ENCODE measurements around the gene HOXC11. TPM values are rescaled to one million over a fixed set of nuclear protein-coding genes. Genes with fewer than 3 reads are reported as not detected.
A peak's percentile ranks its signal among the peaks of the same experiment; 100 is the strongest.

Gene HOXC11
- total RNA-seq, 1 experiment from 2014 or later, result 2.2 TPM

- H3K4me3 Mint-ChIP-seq (ENCODE audit: unreplicated experiment), result peak overlapping the region; percentile 60
- no peaks in the 10 kb centered on the region for H3K27me3 Mint-ChIP-seq (ENCODE audit: insufficient read depth, unreplicated experiment)
- CTCF ChIA-PET, result interaction anchor here (0.6 to 1.4 kb wide), 4 partner anchors 15 to 198 kb away, joined by 3 to 4 read pairs (median 3); no protein-coding TSS in a partner anchor
- BruUV-seq (replicated peaks), result no TSS peak
- H3K9me3 ChIP-seq, result no peaks in the 10 kb centered on the region
- no peaks in the 10 kb centered on the region for H3K27me3 ChIP-seq (replicated peaks; ENCODE audit: control insufficient read depth, insufficient read depth, low read length)
- H3K27ac Mint-ChIP-seq (ENCODE audit: unreplicated experiment), result peak overlapping the region; percentile 81
- no peaks in the 10 kb centered on the region for H3K9me3 Mint-ChIP-seq (ENCODE audit: unreplicated experiment)
- DNase-seq, result no peak
- H3K4me1 Mint-ChIP-seq (ENCODE audit: low read depth, unreplicated experiment), result peaks cover 30% of the 10 kb centered on the region
- H3K36me3 Mint-ChIP-seq (ENCODE audit: insufficient read depth, unreplicated experiment), result peaks cover 6% of the 10 kb centered on the region
- H3K36me3 ChIP-seq (ENCODE audit: control insufficient read depth, insufficient read depth, low read length), result no peaks in the 10 kb centered on the region; the same call in 1 of the 2 replicates
- POLR2A ChIA-PET, result interaction anchor here (0.6 to 0.7 kb wide), 2 partner anchors 13 to 25 kb away, joined by 3 to 15 read pairs; no protein-coding TSS in a partner anchor
- peak overlapping the region; percentile 63 for H3K4me3 ChIP-seq (ENCODE audit: low read depth, low read length)
- TF ChIP-seq, protein P1, sequence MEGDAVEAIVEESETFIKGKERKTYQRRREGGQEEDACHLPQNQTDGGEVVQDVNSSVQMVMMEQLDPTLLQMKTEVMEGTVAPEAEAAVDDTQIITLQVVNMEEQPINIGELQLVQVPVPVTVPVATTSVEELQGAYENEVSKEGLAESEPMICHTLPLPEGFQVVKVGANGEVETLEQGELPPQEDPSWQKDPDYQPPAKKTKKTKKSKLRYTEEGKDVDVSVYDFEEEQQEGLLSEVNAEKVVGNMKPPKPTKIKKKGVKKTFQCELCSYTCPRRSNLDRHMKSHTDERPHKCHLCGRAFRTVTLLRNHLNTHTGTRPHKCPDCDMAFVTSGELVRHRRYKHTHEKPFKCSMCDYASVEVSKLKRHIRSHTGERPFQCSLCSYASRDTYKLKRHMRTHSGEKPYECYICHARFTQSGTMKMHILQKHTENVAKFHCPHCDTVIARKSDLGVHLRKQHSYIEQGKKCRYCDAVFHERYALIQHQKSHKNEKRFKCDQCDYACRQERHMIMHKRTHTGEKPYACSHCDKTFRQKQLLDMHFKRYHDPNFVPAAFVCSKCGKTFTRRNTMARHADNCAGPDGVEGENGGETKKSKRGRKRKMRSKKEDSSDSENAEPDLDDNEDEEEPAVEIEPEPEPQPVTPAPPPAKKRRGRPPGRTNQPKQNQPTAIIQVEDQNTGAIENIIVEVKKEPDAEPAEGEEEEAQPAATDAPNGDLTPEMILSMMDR (IDR thresholded peaks at IDR 0.05; ENCODE audit: insufficient read depth in 1 of 2, low read depth in 1 of 2, low read length in 1 of 2, severe bottlenecking in 1 of 2, unreplicated experiment in 1 of 2), result no peak
- intact Hi-C loops (cut with micrococcal nuclease; ENCODE audit: unreplicated experiment), result no loop called here
- peaks cover 63% of the 10 kb centered on the region for H3K4me1 ChIP-seq
These were observed 37.4 kb downstream of the HOXC11 start for GRCh38 chr12:54010053-54010971.

DNA sequence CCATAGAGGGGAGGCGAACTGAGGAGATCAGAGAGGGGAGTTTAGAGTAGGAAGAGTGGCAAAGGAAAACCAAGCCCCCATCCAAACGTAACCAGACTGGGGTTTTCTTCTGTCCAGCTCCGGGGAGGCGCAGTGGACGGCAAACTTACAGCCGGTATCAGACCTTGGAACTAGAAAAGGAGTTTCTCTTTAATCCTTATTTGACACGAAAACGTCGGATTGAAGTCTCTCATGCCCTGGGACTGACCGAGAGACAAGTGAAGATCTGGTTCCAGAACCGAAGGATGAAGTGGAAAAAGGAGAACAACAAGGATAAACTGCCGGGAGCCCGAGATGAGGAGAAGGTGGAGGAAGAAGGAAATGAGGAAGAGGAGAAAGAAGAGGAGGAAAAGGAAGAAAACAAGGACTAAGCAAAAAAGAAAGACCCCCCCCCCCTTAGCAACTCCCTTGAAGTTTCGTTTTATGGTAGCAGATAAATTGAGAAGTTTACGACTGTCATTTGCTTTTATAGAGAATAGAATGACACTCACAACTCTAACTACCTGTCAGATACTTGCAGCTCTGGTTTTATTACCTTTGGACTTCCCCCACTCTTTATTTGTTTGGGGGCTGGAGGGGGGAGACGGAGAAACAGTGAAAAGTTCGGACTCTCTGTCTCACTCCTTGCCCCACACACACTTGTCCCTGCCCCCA lies 38.2 kb downstream of the HOXC11 start:
- DNase-seq, result no peak
- intact Hi-C loops (cut with micrococcal nuclease; ENCODE audit: unreplicated experiment), result no loop called here
- CTCF ChIA-PET, result interaction anchor here (0.6 to 1.4 kb wide), 4 partner anchors 16 to 197 kb away, joined by 3 to 4 read pairs (median 3); no protein-coding TSS in a partner anchor
- no peaks in the 10 kb centered on the region for H3K9me3 ChIP-seq
- TF ChIP-seq, protein P1 (IDR thresholded peaks at IDR 0.05; ENCODE audit: insufficient read depth in 1 of 2, low read depth in 1 of 2, low read length in 1 of 2, severe bottlenecking in 1 of 2, unreplicated experiment in 1 of 2), result no peak
- BruUV-seq (replicated peaks), result no TSS peak
- POLR2A ChIA-PET, result interaction anchor here (0.7 kb wide), 1 partner anchor 12 kb away, joined by 15 read pairs; no protein-coding TSS in a partner anchor
- peaks cover 65% of the 10 kb centered on the region for H3K4me1 ChIP-seq
- no peaks in the 10 kb centered on the region for H3K27me3 Mint-ChIP-seq (ENCODE audit: insufficient read depth, unreplicated experiment)
- peak overlapping the region; percentile 10 for H3K27ac Mint-ChIP-seq (ENCODE audit: unreplicated experiment)
- peak overlapping the region; percentile 60 for H3K4me3 Mint-ChIP-seq (ENCODE audit: unreplicated experiment)
- peaks cover 30% of the 10 kb centered on the region for H3K4me1 Mint-ChIP-seq (ENCODE audit: low read depth, unreplicated experiment)
- H3K4me3 ChIP-seq (ENCODE audit: low read depth, low read length), result no peak overlapping the region
- H3K36me3 Mint-ChIP-seq (ENCODE audit: insufficient read depth, unreplicated experiment), result peaks cover 6% of the 10 kb centered on the region
- no peaks in the 10 kb centered on the region for H3K27me3 ChIP-seq (replicated peaks; ENCODE audit: control insufficient read depth, insufficient read depth, low read length)
- no peaks in the 10 kb centered on the region for H3K9me3 Mint-ChIP-seq (ENCODE audit: unreplicated experiment)
- H3K36me3 ChIP-seq (ENCODE audit: control insufficient read depth, insufficient read depth, low read length), result no peaks in the 10 kb centered on the region; the same call in 1 of the 2 replicates
